Epithelial cell of proximal tubule (primary cell): ENCODE measurements around the gene TM9SF2. TPM values are rescaled to one million over a fixed set of nuclear protein-coding genes. Genes with fewer than 3 reads are reported as not detected.
A peak's percentile ranks its signal among the peaks of the same experiment; 100 is the strongest.
"Not testable (repeated sequence)": the region's sequence is repeated elsewhere in the genome, so short reads cannot be mapped to it uniquely, and the experiment has no call there.

ENCODE experiments used
- DNase-seq: peaks from one replicate; pipeline ENCODE4 v3.0.0-alpha.2; 2011; ENCODE audit warnings: low read depth
- H3K4me3 ChIP-seq: 2 replicates; pipeline ENCODE4 v1.5.1; 2011; ENCODE audit warnings: low read depth, mild to moderate bottlenecking, low read length
- CTCF ChIP-seq: conservative IDR thresholded peaks from 2 replicates; pipeline ENCODE4 v1.5.1; 2012; ENCODE audit warnings: low read depth, mild to moderate bottlenecking, low read length
- total RNA-seq: library from RNA; depleted of rRNA; stranded (reverse); fragments of >200 nt; gene quantifications from 2 replicates; pipeline ENCODE4 v1.2.3, GENCODE V29; 2015

Gene TM9SF2
- total RNA-seq, 1 donor from 2014 or later, result 114 TPM

- no peak for TF ChIP-seq CTCF
These were observed 63.1 kb downstream of the TM9SF2 start for GRCh38 chr13:99564386-99564785.

GRCh38 chr13:99565478-99566124 is 64.3 kb downstream of the TM9SF2 start:
- H3K4me3 ChIP-seq, result no peak overlapping the region
- no peak for DNase-seq
- TF ChIP-seq CTCF, result no peak

More at GRCh38 chr13:99564386-99564785, 63.1 kb downstream of the TM9SF2 start:
- H3K4me3 ChIP-seq, result no peak overlapping the region
- DNase-seq, result no peak

- H3K4me3 ChIP-seq, result no peak overlapping the region
- no peak for DNase-seq
- TF ChIP-seq CTCF, result no peak
These were observed 65.1 kb downstream of the TM9SF2 start for GRCh38 chr13:99566125-99567083.

- not testable (repeated sequence) for DNase-seq, H3K4me3 ChIP-seq
These were observed 67.6 kb downstream of the TM9SF2 start for GRCh38 chr13:99568901-99569300.

- TF ChIP-seq CTCF, result no peak
- peak; percentile 76 for DNase-seq
These were observed 70.9 kb downstream of the TM9SF2 start for GRCh38 chr13:99572131-99572530.

GRCh38 chr13:99572921-99573320 is 71.6 kb downstream of the TM9SF2 start:
- no peak for TF ChIP-seq CTCF
- DNase-seq, result peak; percentile 31
- no peak overlapping the region for H3K4me3 ChIP-seq

More at GRCh38 chr13:99572131-99572530, 70.9 kb downstream of the TM9SF2 start:
- H3K4me3 ChIP-seq, result no peak overlapping the region

GRCh38 chr13:99575376-99576120 is 74.3 kb downstream of the TM9SF2 start:
- H3K4me3 ChIP-seq, result no peak overlapping the region
- no peak for TF ChIP-seq CTCF
- DNase-seq, result no peak
